DOHH2 (cell line): Measurements from ENCODE around the gene SNX33.
A peak's percentile ranks its signal among the peaks of the same experiment; 100 is the strongest.

ENCODE experiments used
- CTCF ChIP-seq: fragments of 200-600 bp; sonication (generic); IDR thresholded peaks from one replicate; pipeline ENCODE4 v1.5.1; 2014; ENCODE audit warnings: antibody characterized with exemption, mild to moderate bottlenecking, low read depth, low read length; ENCODE audit not compliant: poor library complexity, severe bottlenecking
- EZH2phosphoT487 ChIP-seq: fragments of 200-600 bp; sonication (generic); IDR thresholded peaks from 2 replicates; pipeline ENCODE4 v1.6.1; 2017; ENCODE audit warnings: borderline replicate concordance, mild to moderate bottlenecking, antibody characterized with exemption, low read length, moderate library complexity, mixed read lengths

DNA sequence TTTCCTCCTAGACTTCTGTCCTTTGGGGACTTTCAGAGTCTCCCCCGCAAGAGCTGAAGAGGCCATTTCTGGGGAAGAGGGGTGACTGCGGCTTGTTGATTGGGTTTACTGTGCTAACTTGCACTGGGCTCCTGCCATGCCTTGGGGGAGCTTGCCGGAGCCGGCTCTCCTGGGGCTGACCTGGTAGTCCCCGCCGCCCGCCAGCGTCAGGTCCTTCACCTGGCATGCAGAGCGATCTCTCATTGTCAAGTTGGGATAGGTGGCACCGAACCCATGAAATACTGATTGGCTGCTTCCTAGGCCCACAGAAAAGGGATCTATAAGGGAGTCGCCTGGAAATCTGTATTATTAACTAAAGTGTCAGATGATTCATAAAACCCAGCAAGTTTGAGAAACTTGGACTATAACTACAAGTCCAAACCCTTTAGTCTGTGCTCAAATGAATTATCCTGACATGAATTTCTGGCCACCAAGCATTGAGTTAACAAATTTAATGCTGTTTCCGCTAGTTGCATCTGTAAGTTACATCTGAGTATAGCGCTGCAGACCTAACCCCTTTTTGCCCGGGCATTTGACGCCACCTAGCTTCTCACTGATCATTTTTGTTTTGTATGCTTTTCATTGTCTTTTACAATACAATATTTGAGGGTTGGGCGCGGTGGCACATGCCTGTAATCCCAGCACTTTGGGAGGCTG lies 7.1 kb upstream of the SNX33 start:
- TF ChIP-seq CTCF (peak; percentile 64), EZH2phosphoT487 (no peak)
